Stomach (tissue), 9 donors: ENCODE results near the gene ETS1. TPM values are rescaled to one million over a fixed set of nuclear protein-coding genes. Genes with fewer than 3 reads are reported as not detected.

Source experiments
- DNase-seq, 2 donors: peaks; one replicate each; pipeline versions ENCODE4 v3.0.0 to v3.0.0-alpha.2; 2013 to 2019
- H3K27ac ChIP-seq, 5 donors: fragments of 200-600 bp in 4 of 5; sonication (generic) in 4 of 5; one replicate each; pipeline ENCODE4 v1.5.1; 2013 to 2019; ENCODE audit warnings: mild to moderate bottlenecking in 1 of 5, moderate library complexity in 1 of 5
- H3K27me3 ChIP-seq, 3 donors: fragments of 200-600 bp; sonication (generic); one replicate each; pipeline ENCODE4 v1.5.1; 2017 to 2019; ENCODE audit warnings: mixed run types in 1 of 3
- H3K36me3 ChIP-seq, 4 donors: fragments of 200-600 bp; sonication (generic); 1 replicate in 3 of 4; 2 replicates in 1 of 4; pipeline ENCODE4 v1.5.1; 2016 to 2019
- H3K4me1 ChIP-seq, 4 donors: fragments of 200-600 bp; sonication (generic); one replicate each; pipeline ENCODE4 v1.5.1; 2016 to 2019
- H3K4me3 ChIP-seq, 4 donors: fragments of 200-600 bp; sonication (generic) in 3 of 4; one replicate each; pipeline ENCODE4 v1.5.1; 2016 to 2019; ENCODE audit warnings: mild to moderate bottlenecking in 1 of 4
- H3K9me3 ChIP-seq, 4 donors: fragments of 200-600 bp; sonication (generic); one replicate each; pipeline ENCODE4 v1.5.1; 2016 to 2019
- CTCF ChIP-seq, 7 experiments: fragments of 450-650 bp in 4 of 7; fragments of 200-600 bp in 3 of 7; sonication (generic) in 3 of 7; IDR thresholded peaks; one replicate each; pipeline ENCODE4 v1.5.1; 2016 to 2019; ENCODE audit warnings: antibody characterized with exemption in 7 of 7, control low read depth in 2 of 7, mild to moderate bottlenecking in 1 of 7
- EP300 ChIP-seq: sonication (generic); formaldehyde crosslinking; IDR thresholded peaks from one replicate; pipeline ENCODE4 v1.6.1; 2017; ENCODE audit warnings: antibody characterized with exemption
- POLR2A ChIP-seq, 4 donors: fragments of 450-650 bp; IDR thresholded peaks; one replicate each; pipeline ENCODE4 v1.6.1; 2016; ENCODE audit warnings: antibody characterized with exemption in 4 of 4, control low read depth in 2 of 4, mild to moderate bottlenecking in 1 of 4, moderate library complexity in 1 of 4
- POLR2AphosphoS5 ChIP-seq, 3 donors: sonication (generic); formaldehyde crosslinking; IDR thresholded peaks; one replicate each; pipeline ENCODE4 v1.6.1; 2016; ENCODE audit warnings: antibody characterized with exemption in 3 of 3
- WGBS, 5 donors: extraction: QIAGEN DNeasy Blood & Tissue Kit in 3 of 5; methylation state at CpG; one replicate each; pipeline versions ENCODE4 v1.1.5 to v1.1.7; 2013 to 2018; 5-methylcytosine and 5-hydroxymethylcytosine counted together
- intact Hi-C: fragments of 100-400 bp; cut with DNase I; formaldehyde crosslinking; loops from one replicate; pipeline ENCODE4 v1.15.1; 2023; ENCODE audit warnings: low total_unique reads
- polyA plus RNA-seq, 3 donors: library from polyadenylated mRNA; stranded (reverse); fragments of 200-250 nt; gene quantifications; one replicate each; pipeline ENCODE4 v1.2.3, GENCODE V29; 2013
- total RNA-seq, 5 donors: library from RNA; depleted of rRNA; stranded (reverse); fragments of >200 nt; gene quantifications; one replicate each; pipeline versions ENCODE4 v1.1.0 to v1.2.3, GENCODE V29; 2014 to 2016
- donor health status: healthy with polysubstance abuse.
- donor health status: Bipolar disorder and iron deficiency.
- donor health status: healthy.

The ETS1 gene
- total and polyA plus RNA-seq, 8 donors = 7.0 to 72.5 (median 22.5) TPM

- Histone ChIP-seq H3K27ac (peak overlapping the region in 3 of 5 donors; percentile 2 to 78 (median 71)), H3K9me3 (no peaks in the 10 kb centered on the region), H3K36me3 (peaks cover 15 to 55% (median 39%) of the 10 kb centered on the region in 4 donors), H3K4me3 (no peak overlapping the region), H3K4me1 (peaks cover 26 to 91% (median 66%) of the 10 kb centered on the region in 4 donors), H3K27me3 (no peaks in the 10 kb centered on the region)
- DNase-seq = no peak
- intact Hi-C loops = no loop called here
- TF ChIP-seq CTCF (IDR thresholded peaks at IDR 0.05) (no peak), EP300 (no peak), POLR2A (IDR thresholded peaks at IDR 0.05) (no peak)
These were observed 109.1 kb downstream of the ETS1 start for GRCh38 chr11:128478305-128478704.

- H3K27me3 ChIP-seq = no peaks in the 10 kb centered on the region
- peaks cover 18 to 54% (median 41%) of the 10 kb centered on the region in 4 donors for H3K36me3 ChIP-seq
- DNase-seq = no peak
- H3K27ac ChIP-seq = peak overlapping the region in 1 of 5 donors; percentile 78
- 71 to 91% (median 85%) methylated on average over 1 of the region's 1 CpG for WGBS, 5 donors
- H3K4me1 ChIP-seq = peaks cover 26 to 91% (median 69%) of the 10 kb centered on the region in 4 donors
- H3K9me3 ChIP-seq = no peaks in the 10 kb centered on the region
- TF ChIP-seq EP300 (no peak), POLR2AphosphoS5 (IDR thresholded peaks at IDR 0.05) (no peak), CTCF (IDR thresholded peaks at IDR 0.05) (no peak), POLR2A (IDR thresholded peaks at IDR 0.05) (no peak)
- intact Hi-C loops = no loop called here
- H3K4me3 ChIP-seq = no peak overlapping the region
These were observed 109.5 kb downstream of the ETS1 start for GRCh38 chr11:128477811-128478210.

- Histone ChIP-seq H3K4me3 (no peak overlapping the region), H3K27ac (peak overlapping the region in 2 of 5 donors; percentile 62 to 78), H3K36me3 (peaks cover 21 to 55% (median 43%) of the 10 kb centered on the region in 4 donors), H3K9me3 (no peaks in the 10 kb centered on the region), H3K27me3 (no peaks in the 10 kb centered on the region), H3K4me1 (peaks cover 30 to 91% (median 72%) of the 10 kb centered on the region in 4 donors)
- no peak for DNase-seq
- TF ChIP-seq POLR2A (IDR thresholded peaks at IDR 0.05) = no peak
- no peak for TF ChIP-seq EP300
- 84 to 98% (median 90%) methylated on average over 3 of the region's 3 CpGs for WGBS, 5 donors
- intact Hi-C loops = no loop called here
These were observed 110.1 kb downstream of the ETS1 start for GRCh38 chr11:128477278-128477677.

- Histone ChIP-seq H3K27ac (peak overlapping the region in 2 of 5 donors; percentile 62 to 78), H3K9me3 (no peaks in the 10 kb centered on the region), H3K36me3 (peaks cover 21 to 61% (median 43%) of the 10 kb centered on the region in 4 donors), H3K27me3 (no peaks in the 10 kb centered on the region), H3K4me3 (no peak overlapping the region), H3K4me1 (peaks cover 32 to 91% (median 75%) of the 10 kb centered on the region in 4 donors)
- WGBS, 5 donors = 49 to 89% (median 73%) methylated on average over 7 of the region's 7 CpGs
- intact Hi-C loops = no loop called here
- no peak for TF ChIP-seq CTCF (IDR thresholded peaks at IDR 0.05)
- TF ChIP-seq POLR2AphosphoS5 (IDR thresholded peaks at IDR 0.05) = peak in 1 of 3 donors; percentile 16
- DNase-seq = peak in 1 of 2 donors; percentile 77
These were observed 110.6 kb downstream of the ETS1 start for GRCh38 chr11:128476729-128477128.

- DNase-seq = peak in 1 of 2 donors; percentile 65
- Histone ChIP-seq H3K36me3 (peaks cover 21 to 65% (median 42%) of the 10 kb centered on the region in 4 donors), H3K4me1 (peaks cover 32 to 92% (median 75%) of the 10 kb centered on the region in 4 donors), H3K27ac (peak overlapping the region in 2 of 5 donors; percentile 62 to 68), H3K9me3 (no peaks in the 10 kb centered on the region), H3K4me3 (no peak overlapping the region), H3K27me3 (no peaks in the 10 kb centered on the region)
- intact Hi-C loops = no loop called here
- TF ChIP-seq CTCF (IDR thresholded peaks at IDR 0.05) (no peak), POLR2AphosphoS5 (IDR thresholded peaks at IDR 0.05) (no peak), EP300 (no peak), POLR2A (IDR thresholded peaks at IDR 0.05) (no peak)
- 9 to 44% (median 16%) methylated on average over 1 of the region's 1 CpG for WGBS, 5 donors
These were observed 111.3 kb downstream of the ETS1 start for GRCh38 chr11:128476049-128476448.
